Measurements from ENCODE around the gene CRY1.
"Not testable (repeated sequence)": the region's sequence is repeated elsewhere in the genome, so short reads cannot be mapped to it uniquely, and the experiment has no call there.

Gene CRY1

GRCh38 chr12:106997916-106998315 lies 95.4 kb downstream of the CRY1 start:
- no peak for DNase-seq (ENCODE audit: low spot score in 2 of 2)
- in situ Hi-C loops (cut with MboI; ENCODE audit: low sequenced_read_pairs): no loop called here
- no peaks in the 10 kb centered on the region for H3K9me3 ChIP-seq
- H3K27me3 ChIP-seq (ENCODE audit: low read depth): no peaks in the 10 kb centered on the region
- H3K4me1 ChIP-seq: no peaks in the 10 kb centered on the region
- H3K36me3 ChIP-seq (replicated peaks): peaks cover 11% of the 10 kb centered on the region; the same call in 1 of the 2 replicates
- H3K4me3 ChIP-seq: no peak overlapping the region

GRCh38 chr12:106996102-106996501 lies 97.2 kb downstream of the CRY1 start:
- H3K27me3 ChIP-seq (ENCODE audit: low read depth); H3K9me3 ChIP-seq; H3K4me1 ChIP-seq; DNase-seq (ENCODE audit: low spot score in 2 of 2); in situ Hi-C loops (cut with MboI; ENCODE audit: low sequenced_read_pairs); H3K4me3 ChIP-seq: not testable (repeated sequence)
- H3K36me3 ChIP-seq (replicated peaks): peaks cover 11% of the 10 kb centered on the region; the same call in 1 of the 2 replicates

- DNase-seq (ENCODE audit: low spot score in 2 of 2): no peak
- Histone ChIP-seq H3K4me3 (no peak overlapping the region), H3K9me3 (no peaks in the 10 kb centered on the region), H3K27me3 (ENCODE audit: low read depth) (no peaks in the 10 kb centered on the region), H3K36me3 (replicated peaks) (peaks cover 11% of the 10 kb centered on the region; the same call in 1 of the 2 replicates), H3K4me1 (no peaks in the 10 kb centered on the region)
- in situ Hi-C loops (cut with MboI; ENCODE audit: low sequenced_read_pairs): no loop called here
These were observed 98.6 kb downstream of the CRY1 start for GRCh38 chr12:106994579-106995220.

GRCh38 chr12:106987846-106988245 lies 105.5 kb downstream of the CRY1 start:
- in situ Hi-C loops (cut with MboI; ENCODE audit: low sequenced_read_pairs): no loop called here
- Histone ChIP-seq H3K36me3 (replicated peaks) (peaks cover 8% of the 10 kb centered on the region), H3K4me3 (no peak overlapping the region), H3K9me3 (no peaks in the 10 kb centered on the region), H3K27me3 (ENCODE audit: low read depth) (no peaks in the 10 kb centered on the region), H3K4me1 (peaks cover 3% of the 10 kb centered on the region; the same call in 1 of the 2 replicates)
- DNase-seq (ENCODE audit: low spot score in 2 of 2): no peak

GRCh38 chr12:106986625-106987389 lies 106.5 kb downstream of the CRY1 start, which contains the start of gene MTERF2:
TSS of gene MTERF2 (minus strand) at chr12:106987146. CDS start at chr12:106978714, 8,432 bp downstream.
- peaks cover 8% of the 10 kb centered on the region for H3K36me3 ChIP-seq (replicated peaks)
- no peaks in the 10 kb centered on the region for H3K27me3 ChIP-seq (ENCODE audit: low read depth)
- H3K4me3 ChIP-seq: peak within 1 kb of the TSS; percentile 70
- in situ Hi-C loops (cut with MboI; ENCODE audit: low sequenced_read_pairs): no loop called here
- peak; percentile 91 to 95 for DNase-seq (ENCODE audit: low spot score in 2 of 2)
- H3K4me1 ChIP-seq: peaks cover 3% of the 10 kb centered on the region; the same call in 1 of the 2 replicates
- no peaks in the 10 kb centered on the region for H3K9me3 ChIP-seq

DNA sequence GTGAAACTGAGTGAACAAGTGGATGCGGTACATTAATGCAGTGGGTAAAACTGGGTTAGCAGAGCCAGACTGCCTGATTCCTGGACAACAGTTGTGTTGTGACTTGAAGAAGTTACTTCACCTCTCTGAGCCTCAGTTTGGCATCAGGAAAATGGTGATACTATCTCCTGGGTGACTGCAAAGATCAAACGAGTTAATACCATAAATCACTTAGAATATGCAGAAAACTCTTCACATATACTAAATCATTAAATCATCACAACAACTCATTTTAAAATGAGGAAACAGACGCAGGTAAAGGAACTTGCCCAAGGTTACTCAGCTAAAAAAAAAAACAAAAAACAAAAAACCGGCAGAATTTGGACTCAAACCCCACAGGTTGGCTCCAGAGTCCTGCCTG lies 107.2 kb downstream of the CRY1 start:
- DNase-seq (ENCODE audit: low spot score in 2 of 2): no peak
- in situ Hi-C loops (cut with MboI; ENCODE audit: low sequenced_read_pairs): no loop called here
- Histone ChIP-seq H3K9me3 (no peaks in the 10 kb centered on the region), H3K4me3 (peak overlapping the region; percentile 70), H3K36me3 (replicated peaks) (peaks cover 8% of the 10 kb centered on the region), H3K4me1 (peaks cover 3% of the 10 kb centered on the region; the same call in 1 of the 2 replicates), H3K27me3 (ENCODE audit: low read depth) (no peaks in the 10 kb centered on the region)

DNA sequence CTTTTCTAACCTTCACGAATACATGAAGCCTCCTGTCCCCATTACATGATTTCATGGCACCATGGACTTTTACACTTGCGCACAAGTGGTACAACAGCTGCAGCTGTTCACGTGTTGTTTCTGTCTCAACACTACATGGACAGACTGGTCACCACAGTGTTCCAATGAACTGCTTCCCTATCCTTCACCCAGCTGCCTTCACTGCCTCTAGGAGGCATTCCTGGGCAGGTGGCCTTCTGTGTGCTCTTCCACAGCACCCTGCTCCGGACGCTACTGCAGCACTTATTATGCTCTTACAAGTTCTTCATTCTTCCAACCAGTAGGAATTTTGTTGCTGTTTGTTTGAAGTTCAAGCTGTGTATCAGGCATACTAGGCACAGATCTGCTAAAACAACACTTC lies 107.9 kb downstream of the CRY1 start:
- Histone ChIP-seq H3K27me3 (ENCODE audit: low read depth) (no peaks in the 10 kb centered on the region), H3K4me3 (no peak overlapping the region; the same call in 1 of the 2 replicates), H3K9me3 (no peaks in the 10 kb centered on the region), H3K36me3 (replicated peaks) (peaks cover 8% of the 10 kb centered on the region), H3K4me1 (peaks cover 3% of the 10 kb centered on the region; the same call in 1 of the 2 replicates)
- DNase-seq (ENCODE audit: low spot score in 2 of 2): no peak
- in situ Hi-C loops (cut with MboI; ENCODE audit: low sequenced_read_pairs): no loop called here

GRCh38 chr12:106984588-106985137 lies 108.7 kb downstream of the CRY1 start:
- Histone ChIP-seq H3K4me3 (no peak overlapping the region), H3K9me3 (no peaks in the 10 kb centered on the region), H3K4me1 (peaks cover 3% of the 10 kb centered on the region; the same call in 1 of the 2 replicates), H3K36me3 (replicated peaks) (peaks cover 8% of the 10 kb centered on the region), H3K27me3 (ENCODE audit: low read depth) (no peaks in the 10 kb centered on the region)
- in situ Hi-C loops (cut with MboI; ENCODE audit: low sequenced_read_pairs): no loop called here
- DNase-seq (ENCODE audit: low spot score in 2 of 2): no peak

GRCh38 chr12:106982229-106982628 lies 111.1 kb downstream of the CRY1 start:
- H3K4me1 ChIP-seq: peaks cover 12% of the 10 kb centered on the region
- peaks cover 8% of the 10 kb centered on the region for H3K36me3 ChIP-seq (replicated peaks)
- no peak overlapping the region for H3K4me3 ChIP-seq
- no peaks in the 10 kb centered on the region for H3K9me3 ChIP-seq
- no peaks in the 10 kb centered on the region for H3K27me3 ChIP-seq (ENCODE audit: low read depth)
- DNase-seq (ENCODE audit: low spot score in 2 of 2): no peak
- in situ Hi-C loops (cut with MboI; ENCODE audit: low sequenced_read_pairs): no loop called here

DNA sequence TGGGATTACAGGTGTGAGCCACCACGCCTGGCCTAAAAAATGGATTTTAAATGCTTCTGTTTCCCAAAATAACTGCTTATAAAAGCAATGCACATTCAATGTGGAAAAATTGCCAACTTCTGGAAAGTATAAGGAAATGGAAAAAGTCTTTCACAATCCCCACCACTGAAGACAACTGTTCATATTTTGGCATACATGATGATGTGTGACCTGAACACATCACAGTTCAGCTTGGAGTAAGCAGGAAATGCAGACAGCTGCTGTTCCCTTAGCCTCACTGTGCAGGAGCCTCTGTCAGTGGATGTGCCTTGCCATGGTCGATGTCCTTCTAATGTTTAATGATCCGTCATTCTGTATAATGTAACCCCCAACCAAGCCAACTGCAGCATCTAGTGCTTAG lies 111.6 kb downstream of the CRY1 start:
- H3K36me3 ChIP-seq (replicated peaks): peaks cover 8% of the 10 kb centered on the region
- no peaks in the 10 kb centered on the region for H3K9me3 ChIP-seq
- no peaks in the 10 kb centered on the region for H3K27me3 ChIP-seq (ENCODE audit: low read depth)
- in situ Hi-C loops (cut with MboI; ENCODE audit: low sequenced_read_pairs): no loop called here
- H3K4me3 ChIP-seq: no peak overlapping the region
- DNase-seq (ENCODE audit: low spot score in 2 of 2): no peak
- H3K4me1 ChIP-seq: peaks cover 11% of the 10 kb centered on the region

GRCh38 chr12:106980944-106981343 lies 112.4 kb downstream of the CRY1 start:
- Histone ChIP-seq H3K27me3 (ENCODE audit: low read depth) (no peaks in the 10 kb centered on the region), H3K4me1 (peaks cover 11% of the 10 kb centered on the region), H3K4me3 (no peak overlapping the region), H3K9me3 (no peaks in the 10 kb centered on the region), H3K36me3 (replicated peaks) (peaks cover 8% of the 10 kb centered on the region)
- no peak for DNase-seq (ENCODE audit: low spot score in 2 of 2)
- in situ Hi-C loops (cut with MboI; ENCODE audit: low sequenced_read_pairs): no loop called here

- Histone ChIP-seq H3K4me3 (no peak overlapping the region), H3K36me3 (replicated peaks) (no peaks in the 10 kb centered on the region), H3K27me3 (ENCODE audit: low read depth) (no peaks in the 10 kb centered on the region), H3K9me3 (no peaks in the 10 kb centered on the region), H3K4me1 (peaks cover 11% of the 10 kb centered on the region)
- DNase-seq (ENCODE audit: low spot score in 2 of 2): peak; percentile 32 to 73
- in situ Hi-C loops (cut with MboI; ENCODE audit: low sequenced_read_pairs): no loop called here
These were observed 115.1 kb downstream of the CRY1 start for GRCh38 chr12:106978035-106978800.

DNA sequence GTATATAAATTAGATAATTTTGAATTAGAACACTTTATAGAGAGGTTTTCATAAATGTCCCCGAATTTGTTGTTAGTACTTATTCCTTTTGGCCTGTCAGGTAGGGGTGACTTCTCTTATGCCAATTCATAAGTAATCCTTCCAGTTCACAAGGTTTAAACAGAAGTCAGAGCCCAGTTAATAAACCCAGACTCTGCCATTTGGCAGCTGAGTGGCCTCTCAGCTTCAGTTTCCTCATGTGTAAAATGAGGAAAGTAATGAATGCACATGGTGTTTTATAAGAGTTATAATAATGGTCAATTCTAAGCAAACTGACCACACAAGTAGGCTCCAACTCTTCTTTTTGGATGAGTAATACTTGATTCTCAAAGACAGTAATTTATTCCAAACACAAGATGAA lies 116.7 kb downstream of the CRY1 start:
- peaks cover 11% of the 10 kb centered on the region for H3K4me1 ChIP-seq
- in situ Hi-C loops (cut with MboI; ENCODE audit: low sequenced_read_pairs): no loop called here
- DNase-seq (ENCODE audit: low spot score in 2 of 2): no peak

More for the DNA sequence above, 116.7 kb downstream of the CRY1 start:
- no peaks in the 10 kb centered on the region for H3K9me3 ChIP-seq
- no peaks in the 10 kb centered on the region for H3K27me3 ChIP-seq (ENCODE audit: low read depth)
- peaks cover 5% of the 10 kb centered on the region for H3K36me3 ChIP-seq (replicated peaks)
- H3K4me3 ChIP-seq: no peak overlapping the region
